ENCODE data around the gene NEAT1. TPM values are rescaled to one million over a fixed set of nuclear protein-coding genes. Genes with fewer than 3 reads are reported as not detected.

The NEAT1 gene
- total and polyA plus RNA-seq, 9 of the 15 experiments (the other 6 are each of a cell fraction or from before 2014, with no cell fraction given) = 20.1 to 389 (median 62.8) TPM

- FAIRE-seq = no peak
- Histone ChIP-seq H3K27me3 (ENCODE audit: control insufficient read depth in 2 of 2, insufficient read depth in 2 of 2, low read length in 2 of 2) (no peaks in the 10 kb centered on the region), H3K9ac (ENCODE audit: insufficient read depth in 1 of 2, low read depth in 2 of 2, low read length in 2 of 2) (peak overlapping the region in 1 of 2 experiments; percentile 72; a peak in 1 of 4 replicates), H2AFZ (ENCODE audit: low read depth, low read length) (no peak overlapping the region), H3K36me3 (ENCODE audit: control insufficient read depth, insufficient read depth, low read length) (peaks cover 74% of the 10 kb centered on the region; the same call in 2 of the 3 replicates), H3K4me1 (replicated peaks in 1 of 2; ENCODE audit: control insufficient read depth in 2 of 2, insufficient read depth in 2 of 2, low read length in 2 of 2) (peaks cover 12 to 53% of the 10 kb centered on the region in 2 experiments; a peak in 4 of 5 replicates), H3K79me2 (ENCODE audit: control insufficient read depth, insufficient read depth, low read length) (peaks cover 54% of the 10 kb centered on the region), H3K4me2 (ENCODE audit: insufficient read depth, low read length) (no peak overlapping the region), H4K20me1 (replicated peaks; ENCODE audit: control insufficient read depth, insufficient read depth, low read length) (peaks cover 17% of the 10 kb centered on the region; the same call in 1 of the 2 replicates), H3K9me3 (replicated peaks; ENCODE audit: control insufficient read depth, insufficient read depth, low read depth, low read length) (no peaks in the 10 kb centered on the region), H3K27ac (ENCODE audit: extremely low read depth, low read depth, low read length) (no peak overlapping the region; the same call in 2 of the 3 replicates), H3K9me1 (ENCODE audit: control insufficient read depth, insufficient read depth, low read length) (no peaks in the 10 kb centered on the region), H3K4me3 (no peak overlapping the region)
- intact Hi-C loops (cut with micrococcal nuclease) = no loop called here
- TF ChIP-seq, protein P1, sequence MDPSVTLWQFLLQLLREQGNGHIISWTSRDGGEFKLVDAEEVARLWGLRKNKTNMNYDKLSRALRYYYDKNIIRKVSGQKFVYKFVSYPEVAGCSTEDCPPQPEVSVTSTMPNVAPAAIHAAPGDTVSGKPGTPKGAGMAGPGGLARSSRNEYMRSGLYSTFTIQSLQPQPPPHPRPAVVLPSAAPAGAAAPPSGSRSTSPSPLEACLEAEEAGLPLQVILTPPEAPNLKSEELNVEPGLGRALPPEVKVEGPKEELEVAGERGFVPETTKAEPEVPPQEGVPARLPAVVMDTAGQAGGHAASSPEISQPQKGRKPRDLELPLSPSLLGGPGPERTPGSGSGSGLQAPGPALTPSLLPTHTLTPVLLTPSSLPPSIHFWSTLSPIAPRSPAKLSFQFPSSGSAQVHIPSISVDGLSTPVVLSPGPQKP (CRISPR knock-in tag; IDR thresholded peaks at IDR 0.05) = no peak
- TF ChIP-seq GTF2A2 (tag; IDR thresholded peaks at IDR 0.05) (no peak), POLR2A (conservative IDR thresholded peaks at IDR 0.05) (peak; percentile 10; the same call in 1 of the 2 replicates), POLR2AphosphoS5 (IDR thresholded peaks at IDR 0.05; ENCODE audit: control insufficient read depth, insufficient read depth, low read depth, low read length) (peak; percentile 14; the same call in 1 of the 2 replicates), ATF1 (CRISPR knock-in tag; IDR thresholded peaks at IDR 0.05) (no peak), ATF1 (tag; IDR thresholded peaks at IDR 0.05) (no peak), CBFB (CRISPR knock-in tag; IDR thresholded peaks at IDR 0.05) (no peak), TEAD4 (IDR thresholded peaks at IDR 0.05; ENCODE audit: low read length) (peak; percentile 37; the same call in 1 of the 2 replicates), TEAD4 (CRISPR knock-in tag; IDR thresholded peaks at IDR 0.05; ENCODE audit: borderline replicate concordance) (no peak), SPI1 (IDR thresholded peaks at IDR 0.05; ENCODE audit: borderline replicate concordance, low read depth, low read length) (peak; percentile 38; the same call in 1 of the 2 replicates), POLR3G (IDR thresholded peaks at IDR 0.05; ENCODE audit: extremely low read depth, insufficient read length, insufficient replicate concordance) (no peak), CBFA2T3 (IDR thresholded peaks at IDR 0.05) (peak; percentile 36), ZNF239 (CRISPR knock-in tag; IDR thresholded peaks at IDR 0.05) (no peak), HLTF (IDR thresholded peaks at IDR 0.05) (no peak), CHD1 (IDR thresholded peaks at IDR 0.05; ENCODE audit: low read length) (no peak), ZNF175 (CRISPR knock-in tag; IDR thresholded peaks at IDR 0.05; ENCODE audit: low read depth) (no peak), ELF2 (CRISPR knock-in tag; IDR thresholded peaks at IDR 0.05) (no peak)
- ChIA-PET POLR2A (interaction anchor here (0.9 to 12.0 kb wide), 9 partner anchors 9 to 72 kb away, joined by 3 to 309 read pairs (median 5); partner anchors contain the start of genes MALAT1 and NEAT1), CTCF (ENCODE audit: low intra/inter-chr PET ratio) (no interaction called here)
- 57% methylated on average over 9 of the region's 9 CpGs for WGBS (ENCODE audit: insufficient coverage, low coverage, missing lambda C conversion rate)
- in situ Hi-C loops (cut with MboI) = no loop called here
- no TSS peak for BruUV-seq (replicated peaks)
- no peak for ATAC-seq
- peak in 1 of 4 experiments; percentile 16 for DNase-seq (ENCODE audit: extremely low read depth in 1 of 4, low spot score in 3 of 4)
These were observed 20.3 kb downstream of the NEAT1 start for GRCh38 chr11:65442842-65443331.

Data from K562 (cell line).